Cardiac muscle cell (in vitro differentiated cells and primary cell): ENCODE measurements around the gene EML2. TPM values are rescaled to one million over a fixed set of nuclear protein-coding genes. Genes with fewer than 3 reads are reported as not detected.

Experiments used
- DNase-seq, 2 donors: peaks; one replicate each; pipeline versions ENCODE4 v3.0.0 to v3.0.0-alpha.2; 2010 to 2017; ENCODE audit warnings: low read depth in 1 of 2, low spot score in 1 of 2
- H3K27ac ChIP-seq: fragments of 200-600 bp; sonication (generic); 2 replicates; pipeline ENCODE4 v1.5.1; 2016
- H3K27me3 ChIP-seq: fragments of 200-600 bp; sonication (generic); 2 replicates; pipeline ENCODE4 v1.6.0; 2016; ENCODE audit warnings: control low read depth
- H3K36me3 ChIP-seq: fragments of 200-600 bp; sonication (generic); 2 replicates; pipeline ENCODE4 v1.5.1; 2016; ENCODE audit warnings: control low read depth
- H3K4me1 ChIP-seq: fragments of 200-600 bp; sonication (generic); 2 replicates; pipeline ENCODE4 v1.8.1; 2017; ENCODE audit warnings: low read depth, mild to moderate bottlenecking, mixed run types
- H3K4me3 ChIP-seq: fragments of 200-600 bp; sonication (generic); 2 replicates; pipeline ENCODE4 v1.5.1; 2016; ENCODE audit warnings: mild to moderate bottlenecking
- H3K9me3 ChIP-seq: fragments of 200-600 bp; sonication (generic); 2 replicates; pipeline ENCODE4 v1.5.1; 2017; ENCODE audit warnings: low read depth, mild to moderate bottlenecking, control low read depth
- CTCF ChIP-seq: IDR thresholded peaks from 2 replicates; pipeline ENCODE4 v1.5.1; 2012; ENCODE audit warnings: low read depth, mild to moderate bottlenecking, low read length
- polyA plus RNA-seq: library from polyadenylated mRNA; unstranded; fragments of >200 nt; fragmentation: Nextera tagmentation; extraction: Ambion mirVana; gene quantifications from 2 replicates; pipeline ENCODE4 v1.2.1, GENCODE V29; 2016
- total RNA-seq: library from RNA; depleted of rRNA; stranded (reverse); fragments of >200 nt; gene quantifications from 2 replicates; pipeline ENCODE4 v1.2.3, GENCODE V29; 2016

The EML2 gene
- total and polyA plus RNA-seq, 2 experiments from 2014 or later: 26.2 to 41.0 TPM

GRCh38 chr19:45576682-45577081 is 62.5 kb downstream of the EML2 start:
- Histone ChIP-seq H3K4me3 (no peak overlapping the region), H3K27me3 (no peaks in the 10 kb centered on the region), H3K27ac (peak overlapping the region; percentile 66), H3K4me1 (peaks cover 9% of the 10 kb centered on the region), H3K36me3 (no peaks in the 10 kb centered on the region), H3K9me3 (no peaks in the 10 kb centered on the region)
- TF ChIP-seq CTCF: no peak
- no peak for DNase-seq

- Histone ChIP-seq H3K4me3 (no peak overlapping the region), H3K27me3 (no peaks in the 10 kb centered on the region), H3K27ac (no peak overlapping the region), H3K9me3 (no peaks in the 10 kb centered on the region), H3K36me3 (no peaks in the 10 kb centered on the region), H3K4me1 (peaks cover 11% of the 10 kb centered on the region)
- DNase-seq: no peak
- no peak for TF ChIP-seq CTCF
Observed at GRCh38 chr19:45575216-45575615, 64.0 kb downstream of the EML2 start.

DNA sequence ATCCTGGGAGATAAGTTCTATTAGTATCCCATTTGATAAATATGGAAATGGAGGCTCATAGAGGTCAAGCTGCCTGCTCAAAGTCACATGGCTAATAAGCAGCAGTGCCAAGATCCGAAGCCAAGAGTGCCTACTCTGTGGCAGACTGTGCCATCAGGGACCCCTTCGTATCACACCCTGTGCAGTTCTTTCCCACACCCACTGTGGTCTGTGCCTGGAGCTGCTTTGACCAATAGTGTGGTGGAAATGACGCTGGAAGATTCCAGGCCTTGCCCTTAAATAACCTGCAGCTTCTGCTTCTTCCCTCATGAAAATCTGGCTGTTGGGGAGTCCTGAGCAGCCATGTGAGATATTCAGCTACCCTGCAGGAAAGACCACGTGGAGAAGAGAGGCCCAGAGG is 64.7 kb downstream of the EML2 start:
- Histone ChIP-seq H3K27ac (no peak overlapping the region), H3K4me3 (no peak overlapping the region), H3K9me3 (no peaks in the 10 kb centered on the region), H3K36me3 (no peaks in the 10 kb centered on the region), H3K27me3 (no peaks in the 10 kb centered on the region), H3K4me1 (peaks cover 11% of the 10 kb centered on the region)
- TF ChIP-seq CTCF: no peak
- no peak for DNase-seq

DNA sequence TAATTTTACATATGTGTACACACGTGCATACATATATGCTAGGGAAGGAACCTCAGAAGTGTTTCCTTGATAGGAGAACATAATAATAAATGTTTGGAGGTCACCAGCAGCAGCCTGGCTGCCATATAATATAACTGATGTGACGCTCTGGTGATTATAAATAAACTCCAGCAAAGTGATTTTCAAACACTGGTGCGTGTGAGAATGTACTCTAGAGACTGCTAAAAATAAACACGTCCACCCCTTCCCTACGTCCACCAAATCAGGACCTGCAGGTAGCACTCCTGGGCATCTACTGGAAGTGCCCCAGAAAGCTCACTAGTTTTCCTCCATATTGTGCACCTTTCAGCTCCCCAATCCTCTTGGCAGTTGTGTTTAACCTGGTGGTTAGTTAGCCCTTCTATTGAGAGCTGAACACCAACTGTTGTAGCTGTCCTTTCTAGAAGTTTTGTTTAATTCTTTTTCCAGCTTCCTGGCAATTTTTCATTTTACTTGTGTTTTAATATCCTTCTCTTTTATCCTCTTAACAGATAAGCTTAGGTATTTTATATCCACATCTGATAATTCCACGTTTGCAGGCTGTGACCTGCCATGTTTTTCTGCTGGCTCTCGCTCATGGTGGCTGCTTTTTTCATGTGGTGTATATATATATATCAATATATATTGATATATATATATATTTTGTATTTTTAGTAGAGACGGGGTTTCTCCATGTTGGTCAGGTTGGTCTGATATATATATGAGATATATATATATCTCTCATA is 67.6 kb downstream of the EML2 start:
- no peaks in the 10 kb centered on the region for H3K9me3 ChIP-seq
- H3K4me1 ChIP-seq: peaks cover 4% of the 10 kb centered on the region
- no peaks in the 10 kb centered on the region for H3K27me3 ChIP-seq
- no peak overlapping the region for H3K27ac ChIP-seq
- no peak for DNase-seq
- TF ChIP-seq CTCF: no peak
- no peak overlapping the region for H3K4me3 ChIP-seq
- H3K36me3 ChIP-seq: no peaks in the 10 kb centered on the region

- no peak overlapping the region for H3K27ac ChIP-seq
- no peaks in the 10 kb centered on the region for H3K27me3 ChIP-seq
- no peaks in the 10 kb centered on the region for H3K9me3 ChIP-seq
- DNase-seq: peak; percentile 49 to 72
- peak; percentile 86 for TF ChIP-seq CTCF
- peaks cover 4% of the 10 kb centered on the region for H3K4me1 ChIP-seq
- H3K4me3 ChIP-seq: no peak overlapping the region
- no peaks in the 10 kb centered on the region for H3K36me3 ChIP-seq
Observed at GRCh38 chr19:45569619-45570421, 69.4 kb downstream of the EML2 start.
